HepG2 (cell line): ENCODE results near the gene JPH2. TPM values are rescaled to one million over a fixed set of nuclear protein-coding genes. Genes with fewer than 3 reads are reported as not detected.

ENCODE experiments used
- DDIT3 ChIP-seq: sonication (generic); formaldehyde crosslinking; IDR thresholded peaks from 2 replicates; pipeline ENCODE4 v1.4.0; 2020; ENCODE audit warnings: mild to moderate bottlenecking, missing genetic modification reagents
- DPF2 ChIP-seq: sonication (generic); formaldehyde crosslinking; IDR thresholded peaks from 2 replicates; pipeline ENCODE4 v1.4.0; 2020; ENCODE audit warnings: mild to moderate bottlenecking, low read depth, missing genetic modification reagents, borderline replicate concordance
- EED ChIP-seq: sonication (generic); formaldehyde crosslinking; IDR thresholded peaks from 2 replicates; pipeline ENCODE4 v1.5.0; 2020; ENCODE audit warnings: mild to moderate bottlenecking, missing genetic modification reagents
- ETV6 ChIP-seq: sonication (generic); formaldehyde crosslinking; conservative IDR thresholded peaks from 2 replicates; pipeline ENCODE4 v1.4.0; 2020; ENCODE audit warnings: missing genetic modification reagents
- IRF1 ChIP-seq: sonication (generic); formaldehyde crosslinking; IDR thresholded peaks from 2 replicates; pipeline ENCODE4 v1.4.0; 2020; ENCODE audit warnings: low read depth, mild to moderate bottlenecking, missing genetic modification reagents
- IRF2 ChIP-seq: IDR thresholded peaks from 2 replicates; pipeline ENCODE4 v1.6.1; 2018; ENCODE audit warnings: missing genetic modification reagents, missing compliant biosample characterization
- JDP2 ChIP-seq: sonication (generic); formaldehyde crosslinking; IDR thresholded peaks from 2 replicates; pipeline ENCODE4 v1.8.1; 2022; ENCODE audit warnings: missing genetic modification reagents, borderline replicate concordance
- MED8 ChIP-seq: sonication (generic); formaldehyde crosslinking; IDR thresholded peaks from 2 replicates; pipeline ENCODE4 v1.8.1; 2023; ENCODE audit warnings: mild to moderate bottlenecking, missing genetic modification reagents; ENCODE audit not compliant: insufficient replicate concordance
- NFKB2 ChIP-seq: sonication (generic); formaldehyde crosslinking; IDR thresholded peaks from 2 replicates; pipeline ENCODE4 v1.4.0; 2020; ENCODE audit warnings: missing genetic modification reagents, borderline replicate concordance
- RARG ChIP-seq: sonication (generic); formaldehyde crosslinking; IDR thresholded peaks from 2 replicates; pipeline ENCODE4 v1.4.0; 2020; ENCODE audit warnings: low read depth, mild to moderate bottlenecking, missing genetic modification reagents
- TBP ChIP-seq: sonication (generic); formaldehyde crosslinking; IDR thresholded peaks from 2 replicates; pipeline ENCODE4 v1.5.0; 2020; ENCODE audit warnings: missing genetic modification reagents
- TFE3 ChIP-seq: IDR thresholded peaks from 2 replicates; pipeline ENCODE4 v1.6.1; 2016
- ZHX1 ChIP-seq: sonication (generic); formaldehyde crosslinking; IDR thresholded peaks from 2 replicates; pipeline ENCODE4 v1.8.1; 2022; ENCODE audit warnings: low read depth, mild to moderate bottlenecking, missing genetic modification reagents
- ZNF136 ChIP-seq: sonication (generic); formaldehyde crosslinking; IDR thresholded peaks from 2 replicates; pipeline ENCODE4 v1.8.1; 2022; ENCODE audit warnings: low read depth, mild to moderate bottlenecking, moderate library complexity, missing genetic modification reagents
- ZNF207 ChIP-seq: fragments of 450-650 bp; IDR thresholded peaks from 2 replicates; pipeline ENCODE4 v1.6.1; 2016; ENCODE audit warnings: antibody characterized with exemption, borderline replicate concordance
- ZNF570 ChIP-seq: sonication (generic); formaldehyde crosslinking; IDR thresholded peaks from 2 replicates; pipeline ENCODE4 v1.4.0; 2020; ENCODE audit warnings: mild to moderate bottlenecking, missing genetic modification reagents, borderline replicate concordance
- ZNF746 ChIP-seq: sonication (generic); formaldehyde crosslinking; IDR thresholded peaks from 2 replicates; pipeline ENCODE4 v1.8.0; 2022; ENCODE audit warnings: mild to moderate bottlenecking, missing genetic modification reagents
- ZNF747 ChIP-seq: sonication (generic); formaldehyde crosslinking; IDR thresholded peaks from 2 replicates; pipeline ENCODE4 v1.8.1; 2023; ENCODE audit warnings: missing genetic modification reagents, mild to moderate bottlenecking, borderline replicate concordance
- polyA plus RNA-seq, 8 experiments: library from polyadenylated mRNA; depleted of rRNA in 3 of 8; stranded (reverse) in 7 of 8; unstranded in 1 of 8; fragments of >200 nt; fragmentation: Illumina TruSeq in 4 of 8; extraction: Trizol in 4 of 8; gene quantifications; 2 replicates each; pipeline versions ENCODE4 v1.2.1 to v1.2.3, GENCODE V29; 2011 to 2016; ENCODE audit warnings: low read depth in 4 of 8, missing spikeins in 1 of 8, mixed read lengths in 1 of 8; ENCODE audit not compliant: insufficient read depth in 1 of 8
- total RNA-seq, 5 experiments: library from RNA; depleted of rRNA; stranded (reverse); fragments of >200 nt; fragmentation: Illumina TruSeq; extraction: Trizol; gene quantifications; 2 replicates each; pipeline ENCODE4 v1.2.3, GENCODE V29; 2016; ENCODE audit warnings: low read depth in 1 of 5
- TF ChIP-seq, protein P1 (sequence below): sonication (generic); formaldehyde crosslinking; IDR thresholded peaks from 2 replicates; pipeline ENCODE4 v1.4.0; 2020; ENCODE audit warnings: missing genetic modification reagents
- TF ChIP-seq, protein P2 (sequence below): sonication (generic); formaldehyde crosslinking; conservative IDR thresholded peaks from 2 replicates; pipeline ENCODE4 v1.4.0; 2020; ENCODE audit warnings: missing genetic modification reagents

Gene JPH2
- total and polyA plus RNA-seq, 2 of the 13 experiments (the other 11 are each of a cell fraction or from before 2014, with no cell fraction given) = 0.42 TPM; not detected in 1

DNA sequence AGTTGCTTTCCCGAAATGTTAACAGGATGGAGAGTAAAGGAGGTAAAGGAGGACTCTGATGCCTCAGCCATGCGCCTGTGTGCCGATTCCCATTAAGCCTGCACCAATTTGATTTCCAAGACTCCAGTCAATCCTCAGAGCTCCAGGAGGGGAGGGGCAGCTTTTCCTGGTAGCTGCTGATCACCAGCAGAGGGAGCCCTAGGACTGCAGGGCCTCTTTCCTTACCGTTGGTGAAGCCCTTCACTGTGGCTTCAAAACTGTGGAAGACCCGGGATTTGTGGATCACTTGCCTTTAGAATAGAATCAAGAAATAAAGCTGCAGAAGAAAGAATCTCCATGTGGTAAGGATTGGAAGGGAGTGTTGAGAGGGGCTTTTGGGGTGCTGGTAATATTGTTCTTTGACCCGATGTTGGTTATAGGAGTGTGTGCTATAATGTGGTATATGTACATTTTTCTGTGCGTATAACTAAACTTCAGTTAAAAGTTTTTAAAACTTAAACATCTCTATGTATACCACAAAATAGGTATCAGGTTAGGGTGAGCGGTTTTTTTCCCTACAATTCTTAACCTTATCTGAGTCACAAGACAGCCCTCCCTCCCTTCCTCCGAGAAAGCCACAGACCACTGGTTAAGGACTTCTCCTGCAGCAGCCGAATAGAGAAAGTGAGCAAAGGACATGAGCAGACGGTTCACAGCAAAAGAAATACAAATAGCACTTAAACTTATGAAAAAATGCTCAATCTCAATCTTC is 30.5 kb upstream of the JPH2 start (continued):
- TF ChIP-seq IRF1 (CRISPR knock-in tag) (no peak), EED (no peak), ZNF136 (0 out of 2 replicates have a peak, but pooled peaks have one; percentile 47), ZNF746 (CRISPR knock-in tag) (no peak), MED8 (no peak), TBP (CRISPR knock-in tag) (no peak), DPF2 (CRISPR knock-in tag) (no peak), ETV6 (no peak; the same call in 1 of the 2 replicates), DDIT3 (CRISPR knock-in tag) (no peak), ZNF207 (no peak), TFE3 (CRISPR knock-in tag) (no peak; the same call in 1 of the 2 replicates), RARG (no peak), ZNF570 (no peak), JDP2 (CRISPR knock-in tag) (no peak), IRF2 (CRISPR knock-in tag) (peak; percentile 79), ZNF747 (CRISPR knock-in tag) (no peak), NFKB2 (CRISPR knock-in tag) (no peak), ZHX1 (no peak)
- TF ChIP-seq, protein P1, sequence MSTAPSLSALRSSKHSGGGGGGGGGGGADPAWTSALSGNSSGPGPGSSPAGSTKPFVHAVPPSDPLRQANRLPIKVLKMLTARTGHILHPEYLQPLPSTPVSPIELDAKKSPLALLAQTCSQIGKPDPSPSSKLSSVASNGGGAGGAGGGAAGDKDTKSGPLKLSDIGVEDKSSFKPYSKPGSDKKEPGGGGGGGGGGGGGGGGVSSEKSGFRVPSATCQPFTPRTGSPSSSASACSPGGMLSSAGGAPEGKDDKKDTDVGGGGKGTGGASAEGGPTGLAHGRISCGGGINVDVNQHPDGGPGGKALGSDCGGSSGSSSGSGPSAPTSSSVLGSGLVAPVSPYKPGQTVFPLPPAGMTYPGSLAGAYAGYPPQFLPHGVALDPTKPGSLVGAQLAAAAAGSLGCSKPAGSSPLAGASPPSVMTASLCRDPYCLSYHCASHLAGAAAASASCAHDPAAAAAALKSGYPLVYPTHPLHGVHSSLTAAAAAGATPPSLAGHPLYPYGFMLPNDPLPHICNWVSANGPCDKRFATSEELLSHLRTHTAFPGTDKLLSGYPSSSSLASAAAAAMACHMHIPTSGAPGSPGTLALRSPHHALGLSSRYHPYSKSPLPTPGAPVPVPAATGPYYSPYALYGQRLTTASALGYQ (CRISPR knock-in tag) = no peak
- TF ChIP-seq, protein P2, sequence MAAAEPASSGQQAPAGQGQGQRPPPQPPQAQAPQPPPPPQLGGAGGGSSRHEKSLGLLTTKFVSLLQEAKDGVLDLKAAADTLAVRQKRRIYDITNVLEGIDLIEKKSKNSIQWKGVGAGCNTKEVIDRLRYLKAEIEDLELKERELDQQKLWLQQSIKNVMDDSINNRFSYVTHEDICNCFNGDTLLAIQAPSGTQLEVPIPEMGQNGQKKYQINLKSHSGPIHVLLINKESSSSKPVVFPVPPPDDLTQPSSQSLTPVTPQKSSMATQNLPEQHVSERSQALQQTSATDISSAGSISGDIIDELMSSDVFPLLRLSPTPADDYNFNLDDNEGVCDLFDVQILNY (CRISPR knock-in tag) = no peak
